Skeletal muscle tissue (tissue), 4 donors: ENCODE data around the gene TREM1. TPM values are rescaled to one million over a fixed set of nuclear protein-coding genes. Genes with fewer than 3 reads are reported as not detected.
"Not testable (repeated sequence)": the region's sequence is repeated elsewhere in the genome, so short reads cannot be mapped to it uniquely, and the experiment has no call there.

Experiments
- H3K27ac ChIP-seq: one replicate; pipeline ENCODE4 v1.7.0; 2013; ENCODE audit warnings: mild to moderate bottlenecking, low read depth, low read length, inconsistent platforms
- H3K27me3 ChIP-seq, 3 donors: one replicate each; pipeline ENCODE4 v1.7.0; 2013; ENCODE audit warnings: low read length in 3 of 3; ENCODE audit not compliant: control insufficient read depth in 3 of 3, insufficient read depth in 3 of 3
- H3K36me3 ChIP-seq, 3 donors: one replicate each; pipeline ENCODE4 v1.7.0; 2013; ENCODE audit warnings: low read length in 3 of 3; ENCODE audit not compliant: control insufficient read depth in 3 of 3, insufficient read depth in 3 of 3
- H3K4me1 ChIP-seq, 3 donors: one replicate each; pipeline ENCODE4 v1.7.0; 2013; ENCODE audit warnings: low read length in 3 of 3, mild to moderate bottlenecking in 3 of 3; ENCODE audit not compliant: control insufficient read depth in 3 of 3, insufficient read depth in 3 of 3
- H3K4me3 ChIP-seq, 3 donors: one replicate each; pipeline ENCODE4 v1.7.0; 2013; ENCODE audit warnings: low read length in 3 of 3
- H3K9ac ChIP-seq, 3 donors: one replicate each; pipeline ENCODE4 v1.7.0; 2013; ENCODE audit warnings: low read length in 3 of 3, mild to moderate bottlenecking in 3 of 3, moderate library complexity in 2 of 3, low read depth in 1 of 3
- H3K9me3 ChIP-seq, 3 donors: one replicate each; pipeline ENCODE4 v1.7.0; 2013; ENCODE audit warnings: low read length in 3 of 3; ENCODE audit not compliant: control insufficient read depth in 3 of 3
- total RNA-seq: library from RNA; depleted of rRNA; stranded (reverse); fragments of >200 nt; gene quantifications from one replicate; pipeline ENCODE4 v1.2.3, GENCODE V29; 2014
- donor health status: Osteomylitis.

The TREM1 gene
- total RNA-seq, 1 donor from 2014 or later = under 0.01 TPM

- peaks cover 0 to 4% (median 0%) of the 10 kb centered on the region in 3 donors for H3K27me3 ChIP-seq
- H3K4me1 ChIP-seq = no peaks in the 10 kb centered on the region
- H3K9me3 ChIP-seq = no peaks in the 10 kb centered on the region
- H3K9ac ChIP-seq = no peak overlapping the region
- no peak overlapping the region for H3K27ac ChIP-seq
- no peak overlapping the region for H3K4me3 ChIP-seq
- H3K36me3 ChIP-seq = no peaks in the 10 kb centered on the region
Measured at GRCh38 chr6:41247882-41248705, 38.4 kb downstream of the TREM1 start.

GRCh38 chr6:41247288-41247865 is 39.1 kb downstream of the TREM1 start:
- Histone ChIP-seq H3K36me3 (no peaks in the 10 kb centered on the region), H3K27ac (no peak overlapping the region), H3K4me3 (no peak overlapping the region), H3K9ac (no peak overlapping the region), H3K4me1 (no peaks in the 10 kb centered on the region), H3K9me3 (no peaks in the 10 kb centered on the region), H3K27me3 (peaks cover 0 to 9% (median 0%) of the 10 kb centered on the region in 3 donors)

GRCh38 chr6:41246529-41246928 is 40.0 kb downstream of the TREM1 start:
- H3K27ac ChIP-seq = not testable (repeated sequence)

GRCh38 chr6:41239467-41240159 is 46.9 kb downstream of the TREM1 start:
- Histone ChIP-seq H3K4me1 (no peaks in the 10 kb centered on the region), H3K27me3 (peaks cover 20 to 25% (median 25%) of the 10 kb centered on the region in 3 donors), H3K4me3 (no peak overlapping the region), H3K27ac (no peak overlapping the region), H3K9ac (no peak overlapping the region), H3K9me3 (no peaks in the 10 kb centered on the region), H3K36me3 (no peaks in the 10 kb centered on the region)

More at GRCh38 chr6:41246529-41246928, 40.0 kb downstream of the TREM1 start:
- H3K9ac ChIP-seq, H3K27me3 ChIP-seq, H3K36me3 ChIP-seq, H3K4me3 ChIP-seq, H3K4me1 ChIP-seq, H3K9me3 ChIP-seq: not testable (repeated sequence)

- Histone ChIP-seq H3K9me3 (no peaks in the 10 kb centered on the region), H3K4me3 (no peak overlapping the region), H3K27ac (no peak overlapping the region), H3K27me3 (peaks cover 20 to 25% (median 23%) of the 10 kb centered on the region in 3 donors), H3K4me1 (no peaks in the 10 kb centered on the region), H3K9ac (no peak overlapping the region), H3K36me3 (no peaks in the 10 kb centered on the region)
Measured at GRCh38 chr6:41237128-41237527, 49.4 kb downstream of the TREM1 start.

- Histone ChIP-seq H3K27me3 (peaks cover 20 to 22% (median 21%) of the 10 kb centered on the region in 3 donors), H3K9ac (no peak overlapping the region), H3K4me1 (no peaks in the 10 kb centered on the region), H3K4me3 (no peak overlapping the region), H3K27ac (no peak overlapping the region), H3K36me3 (no peaks in the 10 kb centered on the region), H3K9me3 (no peaks in the 10 kb centered on the region)
Measured at GRCh38 chr6:41236276-41236675, 50.2 kb downstream of the TREM1 start.

GRCh38 chr6:41232667-41233066 is 53.8 kb downstream of the TREM1 start:
- H3K9me3 ChIP-seq = no peaks in the 10 kb centered on the region
- H3K4me3 ChIP-seq = no peak overlapping the region
- peaks cover 11 to 29% (median 26%) of the 10 kb centered on the region in 3 donors for H3K27me3 ChIP-seq
- no peak overlapping the region for H3K27ac ChIP-seq
- no peaks in the 10 kb centered on the region for H3K4me1 ChIP-seq
- no peaks in the 10 kb centered on the region for H3K36me3 ChIP-seq
- H3K9ac ChIP-seq = no peak overlapping the region

- H3K27me3 ChIP-seq = peaks cover 7 to 34% (median 27%) of the 10 kb centered on the region in 3 donors
- no peaks in the 10 kb centered on the region for H3K9me3 ChIP-seq
- no peak overlapping the region for H3K27ac ChIP-seq
- H3K9ac ChIP-seq = no peak overlapping the region
- H3K4me3 ChIP-seq = no peak overlapping the region
- no peaks in the 10 kb centered on the region for H3K4me1 ChIP-seq
- no peaks in the 10 kb centered on the region for H3K36me3 ChIP-seq
Measured at GRCh38 chr6:41231246-41231645, 55.2 kb downstream of the TREM1 start.

GRCh38 chr6:41229721-41230120 is 56.8 kb downstream of the TREM1 start:
- H3K36me3 ChIP-seq = no peaks in the 10 kb centered on the region
- no peak overlapping the region for H3K9ac ChIP-seq
- H3K4me3 ChIP-seq = no peak overlapping the region
- no peak overlapping the region for H3K27ac ChIP-seq
- H3K9me3 ChIP-seq = no peaks in the 10 kb centered on the region
- no peaks in the 10 kb centered on the region for H3K4me1 ChIP-seq
- peaks cover 7 to 34% (median 32%) of the 10 kb centered on the region in 3 donors for H3K27me3 ChIP-seq

GRCh38 chr6:41228616-41229015 is 57.9 kb downstream of the TREM1 start:
- no peak overlapping the region for H3K4me3 ChIP-seq
- no peaks in the 10 kb centered on the region for H3K36me3 ChIP-seq
- H3K9ac ChIP-seq = no peak overlapping the region
- H3K27me3 ChIP-seq = peaks cover 11 to 41% (median 36%) of the 10 kb centered on the region in 3 donors
- no peaks in the 10 kb centered on the region for H3K9me3 ChIP-seq
- H3K27ac ChIP-seq = no peak overlapping the region
- H3K4me1 ChIP-seq = no peaks in the 10 kb centered on the region
